ENCODE data around the gene KSR2. TPM values are rescaled to one million over a fixed set of nuclear protein-coding genes. Genes with fewer than 3 reads are reported as not detected.

Gene KSR2
- total RNA-seq, 2 donors from 2014 or later, result 0.07 to 0.08 TPM

- Histone ChIP-seq H3K27me3 (no peaks in the 10 kb centered on the region), H3K9me3 (no peaks in the 10 kb centered on the region), H3K4me1 (peaks cover 0 to 7% of the 10 kb centered on the region in 2 donors), H3K36me3 (no peaks in the 10 kb centered on the region), H3K4me3 (no peak overlapping the region), H3K27ac (no peak overlapping the region)
- no peak for DNase-seq (ENCODE audit: low spot score)
- TF ChIP-seq CTCF (IDR thresholded peaks at IDR 0.05), result no peak
Measured at GRCh38 chr12:117872546-117873169, 96.1 kb downstream of the KSR2 start.

GRCh38 chr12:117869551-117869950 is 99.2 kb downstream of the KSR2 start:
- H3K27me3 ChIP-seq, result no peaks in the 10 kb centered on the region
- H3K27ac ChIP-seq, result no peak overlapping the region
- TF ChIP-seq CTCF (IDR thresholded peaks at IDR 0.05), result no peak
- H3K4me3 ChIP-seq, result no peak overlapping the region
- no peak for DNase-seq (ENCODE audit: low spot score)
- H3K4me1 ChIP-seq, result no peaks in the 10 kb centered on the region
- no peaks in the 10 kb centered on the region for H3K36me3 ChIP-seq
- no peaks in the 10 kb centered on the region for H3K9me3 ChIP-seq

GRCh38 chr12:117867348-117867747 is 101.4 kb downstream of the KSR2 start:
- no peaks in the 10 kb centered on the region for H3K27me3 ChIP-seq
- TF ChIP-seq CTCF (IDR thresholded peaks at IDR 0.05), result no peak

GRCh38 chr12:117865505-117865904 is 103.3 kb downstream of the KSR2 start:
- DNase-seq (ENCODE audit: low spot score), result no peak
- no peaks in the 10 kb centered on the region for H3K36me3 ChIP-seq
- no peak overlapping the region for H3K4me3 ChIP-seq
- no peak overlapping the region for H3K27ac ChIP-seq
- TF ChIP-seq CTCF (IDR thresholded peaks at IDR 0.05), result no peak
- H3K9me3 ChIP-seq, result no peaks in the 10 kb centered on the region
- H3K4me1 ChIP-seq, result no peaks in the 10 kb centered on the region
- no peaks in the 10 kb centered on the region for H3K27me3 ChIP-seq

More at GRCh38 chr12:117867348-117867747, 101.4 kb downstream of the KSR2 start:
- no peaks in the 10 kb centered on the region for H3K9me3 ChIP-seq
- DNase-seq (ENCODE audit: low spot score), result no peak
- no peak overlapping the region for H3K27ac ChIP-seq
- H3K4me1 ChIP-seq, result no peaks in the 10 kb centered on the region
- H3K4me3 ChIP-seq, result no peak overlapping the region
- H3K36me3 ChIP-seq, result no peaks in the 10 kb centered on the region

- Histone ChIP-seq H3K27ac (no peak overlapping the region), H3K9me3 (no peaks in the 10 kb centered on the region), H3K36me3 (no peaks in the 10 kb centered on the region), H3K27me3 (no peaks in the 10 kb centered on the region), H3K4me3 (no peak overlapping the region), H3K4me1 (no peaks in the 10 kb centered on the region)
- no peak for DNase-seq (ENCODE audit: low spot score)
- TF ChIP-seq CTCF (IDR thresholded peaks at IDR 0.05), result no peak
Measured at GRCh38 chr12:117863002-117863709, 105.6 kb downstream of the KSR2 start.

Measured in right atrium auricular region (tissue), 2 donors.